GM19467 (cell line): ENCODE measurements around the gene ZNF330.
A peak's percentile ranks its signal among the peaks of the same experiment; 100 is the strongest.

Experiments
- ATAC-seq: cut with Tn5 transposase; IDR thresholded peaks from one replicate; pipeline ENCODE4 v1.9.1; 2021; ENCODE audit warnings: mild to moderate bottlenecking, moderate library complexity; ENCODE audit not compliant: unreplicated experiment

ZNF330 gene

GRCh38 chr4:141229408-141230101 is 8.9 kb downstream of the ZNF330 start:
- ATAC-seq: peak; percentile 50

- ATAC-seq: no peak
Observed at GRCh38 chr4:141233673-141234072, 13.0 kb downstream of the ZNF330 start.

- ATAC-seq: no peak
Observed at GRCh38 chr4:141238186-141238585, 17.5 kb downstream of the ZNF330 start.

DNA sequence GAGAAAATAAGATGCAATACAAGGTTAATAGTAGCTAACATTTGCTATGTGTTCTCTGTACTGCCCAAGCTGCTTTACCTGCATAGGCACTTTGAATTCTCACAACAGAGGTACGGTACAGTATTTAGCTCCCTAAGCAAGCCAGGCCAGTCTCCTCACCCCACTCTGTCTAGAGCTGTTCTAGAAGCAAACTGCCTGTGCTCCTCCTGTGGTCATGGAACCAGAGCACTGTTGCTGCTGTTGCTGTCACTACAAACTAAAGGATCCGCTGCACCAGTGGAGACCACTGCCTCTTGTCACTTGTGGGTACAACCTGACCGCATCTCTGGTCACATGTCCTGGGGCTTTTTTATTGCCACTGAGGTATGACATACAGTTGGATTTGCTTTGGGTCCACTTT is 19.6 kb downstream of the ZNF330 start:
- no peak for ATAC-seq

DNA sequence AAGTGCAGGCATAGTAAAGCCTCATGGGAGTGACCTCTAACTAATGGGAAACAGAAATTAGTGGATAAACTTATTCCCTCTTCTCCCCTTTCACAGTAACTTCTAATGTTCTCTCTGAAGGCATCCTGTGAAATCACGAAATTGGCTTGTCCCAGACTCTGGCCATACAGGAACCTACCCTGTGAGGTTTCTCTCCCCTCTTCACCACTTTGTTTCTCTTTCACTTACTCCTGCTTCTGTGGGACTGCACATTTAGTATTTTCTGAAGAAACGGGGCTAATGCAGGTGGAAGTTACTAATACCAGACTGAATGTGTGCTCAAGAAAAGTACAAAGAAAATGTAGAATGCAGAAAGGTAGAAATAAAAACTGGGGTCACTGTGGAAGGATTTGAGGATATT is 20.0 kb downstream of the ZNF330 start:
- ATAC-seq: no peak

- ATAC-seq: no peak
Observed at GRCh38 chr4:141241986-141242385, 21.3 kb downstream of the ZNF330 start.

GRCh38 chr4:141244419-141244818 is 23.7 kb downstream of the ZNF330 start:
- no peak for ATAC-seq

DNA sequence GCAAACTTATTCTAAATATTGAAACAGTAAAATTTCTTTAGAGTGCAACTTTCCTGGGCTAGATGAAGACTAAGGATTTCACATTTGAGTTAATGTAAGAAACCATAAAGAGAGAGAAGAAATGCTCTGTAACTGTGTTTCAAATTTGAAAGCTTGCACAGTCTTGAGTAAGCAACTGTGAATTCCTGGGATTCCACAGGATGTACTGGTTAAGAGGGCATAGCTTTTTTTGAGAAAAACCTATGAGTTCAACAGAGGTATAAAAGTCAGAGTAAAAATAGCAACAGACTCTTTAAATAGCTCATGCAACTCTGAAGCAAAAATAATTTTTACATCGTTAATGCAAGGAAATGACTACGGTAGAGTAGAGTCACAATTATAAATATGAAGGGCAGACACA is 25.5 kb downstream of the ZNF330 start:
- no peak for ATAC-seq

DNA sequence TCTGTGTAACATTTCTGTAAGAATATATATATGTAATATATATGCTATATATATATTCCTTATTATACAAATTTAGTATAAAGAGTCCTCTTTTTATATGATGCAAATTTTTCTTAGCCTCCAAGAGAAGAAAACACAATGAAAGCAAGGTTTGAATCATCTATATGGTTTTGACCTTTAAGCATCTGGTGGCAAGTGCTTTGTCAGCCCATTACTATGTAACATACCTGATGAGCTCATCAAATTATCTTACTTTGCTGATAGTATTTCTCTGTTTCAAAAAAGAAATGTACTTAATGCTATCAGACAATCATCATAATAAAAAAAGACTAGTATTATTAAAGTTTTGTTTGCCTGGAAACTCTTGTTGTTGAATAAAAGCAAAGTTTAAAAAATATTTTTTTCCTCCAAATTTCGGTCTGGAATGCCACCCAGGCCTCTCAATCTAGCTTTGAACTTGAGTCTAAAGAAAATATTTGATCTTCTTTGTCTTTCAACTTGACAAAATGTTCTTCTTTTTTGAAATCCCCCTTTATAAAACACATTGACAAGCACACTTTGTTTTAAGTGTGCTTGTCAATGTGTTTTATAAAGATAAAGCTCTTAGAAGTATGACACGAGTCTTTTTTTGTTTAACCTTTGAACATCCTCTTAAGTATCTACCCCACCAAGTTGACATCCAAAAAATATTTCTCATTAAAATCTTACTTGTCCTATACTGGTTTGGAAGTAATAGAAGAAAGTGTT is 26.2 kb downstream of the ZNF330 start:
- no peak for ATAC-seq

DNA sequence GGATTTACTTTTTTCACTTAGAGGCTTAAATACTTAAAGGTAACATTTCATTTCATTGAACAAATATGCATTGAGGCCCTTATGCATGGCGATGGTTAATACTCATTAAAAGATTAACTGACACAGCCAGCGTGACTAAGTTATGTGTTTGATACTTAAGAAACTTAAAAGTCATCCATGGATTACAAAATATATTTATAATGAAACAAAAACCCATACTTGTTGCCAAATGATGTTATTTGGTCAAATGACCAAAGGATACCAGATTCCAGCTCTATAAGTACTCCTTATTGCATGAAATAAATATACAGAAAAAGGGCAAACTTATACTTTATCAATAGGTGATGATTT is 26.7 kb downstream of the ZNF330 start:
- no peak for ATAC-seq

- ATAC-seq: no peak
Observed at GRCh38 chr4:141248029-141248428, 27.3 kb downstream of the ZNF330 start.

DNA sequence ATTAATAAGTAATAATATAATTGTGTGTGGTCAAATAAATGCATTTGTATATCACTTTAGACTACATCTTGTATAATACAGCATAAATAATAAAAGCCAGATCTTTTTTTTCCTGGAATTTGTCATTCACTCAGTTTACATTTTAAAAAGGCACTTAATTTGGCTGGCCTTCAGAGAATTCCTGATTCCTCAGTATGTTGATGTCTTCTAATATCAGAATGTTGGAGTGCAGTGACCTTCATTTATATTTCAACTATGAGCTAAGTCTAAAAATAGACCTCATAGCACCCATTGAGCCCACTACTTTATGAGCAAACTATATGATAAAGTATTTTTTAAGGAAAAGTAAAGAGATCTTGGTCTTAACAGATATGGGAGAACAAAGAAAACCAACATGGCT is 27.8 kb downstream of the ZNF330 start:
- no peak for ATAC-seq

- ATAC-seq: no peak
Observed at GRCh38 chr4:141254326-141254725, 33.6 kb downstream of the ZNF330 start.

DNA sequence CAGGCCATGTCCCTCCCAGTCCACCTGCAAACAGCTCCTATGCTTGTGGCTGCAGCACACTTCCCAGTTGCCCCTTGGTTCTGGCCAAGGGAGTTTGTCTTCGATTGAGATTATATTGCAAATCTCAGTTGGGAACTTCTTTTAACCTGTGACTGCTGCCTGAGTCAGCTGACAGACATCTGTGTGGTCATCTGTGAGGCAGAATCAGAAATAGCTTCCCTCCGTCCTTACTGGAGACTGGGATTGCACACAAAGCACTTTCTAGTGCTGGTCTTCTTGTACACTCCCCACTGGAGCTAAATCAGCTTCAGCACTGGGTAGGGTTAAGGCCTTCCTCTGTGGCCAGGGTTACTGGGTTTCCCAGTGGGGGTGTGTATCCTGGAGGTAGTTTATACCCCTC is 34.3 kb downstream of the ZNF330 start:
- no peak for ATAC-seq

- no peak for ATAC-seq
Observed at GRCh38 chr4:141258558-141258957, 37.9 kb downstream of the ZNF330 start.

DNA sequence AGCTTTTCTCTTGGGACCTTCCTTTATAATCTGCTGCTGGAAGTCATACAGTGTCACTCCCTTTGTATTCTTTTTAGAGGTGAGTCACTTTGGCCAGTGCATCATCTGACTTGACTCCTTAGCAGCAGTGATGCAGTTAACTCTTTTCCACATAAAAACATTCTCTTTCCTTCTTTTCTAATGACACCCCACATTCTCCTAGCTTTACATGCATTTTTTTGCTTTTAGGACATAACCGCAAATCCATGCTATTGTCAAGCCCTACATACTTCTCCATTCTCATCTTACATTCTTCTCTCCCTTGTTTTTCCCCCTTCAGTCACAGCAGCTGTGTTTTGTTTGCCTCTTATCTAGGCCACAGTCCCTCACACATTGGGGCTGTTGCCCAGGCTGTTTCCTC is 55.1 kb downstream of the ZNF330 start:
- no peak for ATAC-seq

- no peak for ATAC-seq
Observed at GRCh38 chr4:141283152-141283551, 62.5 kb downstream of the ZNF330 start.

GRCh38 chr4:141283563-141283962 is 62.9 kb downstream of the ZNF330 start:
- no peak for ATAC-seq
